Heart left ventricle (tissue), 16 donors: ENCODE measurements around the gene RIN3. TPM values are rescaled to one million over a fixed set of nuclear protein-coding genes. Genes with fewer than 3 reads are reported as not detected.
A peak's percentile ranks its signal among the peaks of the same experiment; 100 is the strongest.

ENCODE experiments used
- ATAC-seq, 4 donors: fragments of 200-7000 bp; cut with Tn5 transposase; one replicate each; pipeline ENCODE4 v1.9.1; 2020 to 2022; ENCODE audit warnings: moderate library complexity in 4 of 4, mild to moderate bottlenecking in 3 of 4, moderate number of reproducible peaks in 1 of 4
- DNase-seq, 5 donors: peaks; one replicate each; pipeline ENCODE4 v3.0.0-alpha.2; 2020
- H3K27ac ChIP-seq, 12 donors: fragments of 200-600 bp; sonication (generic) in 4 of 12; one replicate each; pipeline versions ENCODE4 v1.5.0 to v1.8.0; 2016 to 2022; ENCODE audit warnings: mild to moderate bottlenecking in 2 of 12
- H3K27me3 ChIP-seq, 9 donors: fragments of 200-600 bp; sonication (generic) in 2 of 9; one replicate each; pipeline versions ENCODE4 v1.5.1 to v1.8.0; 2016 to 2022; ENCODE audit warnings: mild to moderate bottlenecking in 3 of 9
- H3K36me3 ChIP-seq, 9 donors: fragments of 200-600 bp; sonication (generic) in 2 of 9; one replicate each; pipeline versions ENCODE4 v1.5.0 to v1.8.0; 2018 to 2022; ENCODE audit warnings: mild to moderate bottlenecking in 2 of 9
- H3K4me1 ChIP-seq, 12 donors: fragments of 200-600 bp; sonication (generic) in 4 of 12; one replicate each; pipeline versions ENCODE4 v1.5.0 to v1.8.0; 2016 to 2022; ENCODE audit warnings: mild to moderate bottlenecking in 3 of 12
- H3K4me3 ChIP-seq, 12 donors: fragments of 200-600 bp; sonication (generic) in 4 of 12; one replicate each; pipeline versions ENCODE4 v1.5.0 to v1.8.0; 2017 to 2022; ENCODE audit warnings: mild to moderate bottlenecking in 9 of 12, moderate library complexity in 4 of 12
- H3K9me3 ChIP-seq, 12 donors: fragments of 200-600 bp; sonication (generic) in 4 of 12; one replicate each; pipeline versions ENCODE4 v1.5.0 to v1.8.0; 2016 to 2022; ENCODE audit warnings: mild to moderate bottlenecking in 1 of 12
- CTCF ChIP-seq, 12 donors: fragments of 200-600 bp; sonication (generic) in 4 of 12; IDR thresholded peaks; one replicate each; pipeline versions ENCODE4 v1.5.0 to v1.8.0; 2018 to 2022; ENCODE audit warnings: antibody characterized with exemption in 12 of 12, mild to moderate bottlenecking in 5 of 12
- POLR2A ChIP-seq, 2 donors: fragments of 450-650 bp; IDR thresholded peaks; one replicate each; pipeline ENCODE4 v1.6.1; 2017; ENCODE audit warnings: antibody characterized with exemption in 2 of 2, mild to moderate bottlenecking in 2 of 2, moderate library complexity in 2 of 2
- WGBS, 4 donors: extraction: QIAGEN DNeasy Blood & Tissue Kit in 2 of 4; methylation state at CpG; one replicate each; pipeline versions ENCODE4 v1.1.5 to v1.1.7; 2013 to 2018; 5-methylcytosine and 5-hydroxymethylcytosine counted together
- intact Hi-C, 10 donors: fragments of 100-400 bp; cut with DNase I; formaldehyde crosslinking; loops; one replicate each; pipeline versions ENCODE4 v1.11.1 to v1.14.2; 2022
- polyA plus RNA-seq, 2 donors: library from polyadenylated mRNA; stranded (reverse); fragments of 200-250 nt; gene quantifications; one replicate each; pipeline ENCODE4 v1.2.3, GENCODE V29; 2013
- total RNA-seq, 9 donors: library from RNA; depleted of rRNA in 2 of 9; stranded (reverse); fragments of >200 nt in 2 of 9; fragmentation: NEBNext Ultra II Directional in 3 of 9; extraction: Animal tissue kit (Norgen Biotek cat#: 25700) in 3 of 9; gene quantifications; one replicate each; pipeline versions ENCODE4 v1.1.0 to v1.2.4, GENCODE V29; 2016 to 2023
- donor health status: ischemic (EF 13 %, LVEDD 7.1; RV severe dilation, severe dysfunction).
- donor health status: healthy with polysubstance abuse.
- donor health status: DM: no; HTN: yes; CAD: no.
- donor health status: DM: no; HTN: no; CAD: no.
- donor health status: ischemic (EF 25% LVEDD 6.9; RV normal size, moderate dysfunction).
- donor health status: ischemic (EF 25% LVEDD 5.7; RV mildly dilated, moderate dysfunction).
- donor health status: healthy.
- donor health status: DM: yes; HTN: yes; CAD: no.
- donor health status: ischemic (EF 35%, LVEDD 5.7; RV mildly dilated, moderate dysfunction).
- donor health status: nonischemic (EF 11% LVEDD 7.7; RV severe dilation, severe dysfunction).
- donor health status: DM: yes; HTN: yes; CAD: no.
- donor health status: PGD.
- donor health status: ischemic (EF 29% LVEDD 5.4; RV normal size, mild dysfunction).
- donor health status: nonischemic (EF 23%, LVEDD 6.1; RV moderate dilation, normal function).

Gene RIN3
- total and polyA plus RNA-seq, 11 donors: 8.6 to 37.0 (median 12.7) TPM

DNA sequence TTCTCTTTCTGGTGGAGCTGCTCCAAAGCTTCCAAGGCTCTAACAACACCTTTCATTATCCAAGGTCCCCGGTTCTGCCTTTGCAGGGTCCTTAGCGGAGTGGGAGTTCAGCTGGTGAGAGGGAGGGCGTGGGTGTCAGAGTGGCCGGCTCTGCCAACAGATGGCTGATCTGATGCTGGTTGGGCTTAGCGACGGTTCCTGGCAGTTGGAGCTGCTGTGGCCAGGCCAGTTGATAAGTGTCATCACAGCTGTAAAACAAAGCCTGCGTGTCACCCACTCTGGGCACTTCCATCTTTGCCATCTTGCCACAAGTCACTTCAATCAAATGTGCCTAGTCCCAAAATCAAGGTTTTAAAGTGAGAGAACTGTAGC, 36.3 kb downstream of the RIN3 start:
- Histone ChIP-seq H3K4me3 (peak overlapping the region in 3 of 12 donors; percentile 4 to 39 (median 27)), H3K27ac (peak overlapping the region; percentile 57 to 95 (median 81)), H3K9me3 (no peaks in the 10 kb centered on the region), H3K4me1 (peaks cover 0 to 63% (median 27%) of the 10 kb centered on the region in 12 donors), H3K27me3 (no peaks in the 10 kb centered on the region), H3K36me3 (no peaks in the 10 kb centered on the region)
- WGBS, 4 donors: 8 to 20% (median 15%) methylated on average over 5 to 7 of the region's 7 CpGs
- intact Hi-C loops: loop anchor here in 5 of 10 donors (2.0 to 10.0 kb wide), 2 partner anchors 91 to 95 kb away; no protein-coding TSS in a partner anchor
- peak; percentile 43 to 82 (median 68) for ATAC-seq
- no peak for TF ChIP-seq POLR2A (IDR thresholded peaks at IDR 0.05)
- peak; percentile 35 to 75 (median 68) for DNase-seq

- intact Hi-C loops: loop anchor here in 1 of 10 donors (10.0 kb wide), 1 partner anchor 96 kb away; no protein-coding TSS in a partner anchor
- ATAC-seq (no peak), DNase-seq (no peak)
- H3K36me3 ChIP-seq: peaks cover 0 to 8% (median 5%) of the 10 kb centered on the region in 9 donors
- WGBS, 4 donors: 87 to 92% (median 88%) methylated on average over 13 of the region's 13 CpGs
- no peaks in the 10 kb centered on the region for H3K9me3 ChIP-seq
- H3K4me3 ChIP-seq: no peak overlapping the region
- H3K27ac ChIP-seq: peak overlapping the region in 2 of 12 donors; percentile 9 to 88
- no peaks in the 10 kb centered on the region for H3K27me3 ChIP-seq
- TF ChIP-seq CTCF (IDR thresholded peaks at IDR 0.05): no peak
- no peak for TF ChIP-seq POLR2A (IDR thresholded peaks at IDR 0.05)
- H3K4me1 ChIP-seq: peaks cover 0 to 76% (median 27%) of the 10 kb centered on the region in 12 donors
Measured at GRCh38 chr14:92551044-92551841, 37.7 kb downstream of the RIN3 start.

GRCh38 chr14:92552066-92552465, 38.5 kb downstream of the RIN3 start:
- no peaks in the 10 kb centered on the region for H3K9me3 ChIP-seq
- peaks cover 0 to 76% (median 27%) of the 10 kb centered on the region in 12 donors for H3K4me1 ChIP-seq
- intact Hi-C loops: loop anchor here in 1 of 10 donors (10.0 kb wide), 1 partner anchor 97 kb away; no protein-coding TSS in a partner anchor
- WGBS, 4 donors: 72 to 86% (median 77%) methylated on average over 4 of the region's 4 CpGs
- H3K36me3 ChIP-seq: peaks cover 0 to 14% (median 13%) of the 10 kb centered on the region in 9 donors
- DNase-seq (no peak), ATAC-seq (no peak)
- no peaks in the 10 kb centered on the region for H3K27me3 ChIP-seq
- H3K4me3 ChIP-seq: no peak overlapping the region
- H3K27ac ChIP-seq: peak overlapping the region in 1 of 12 donors; percentile 9
- TF ChIP-seq CTCF (IDR thresholded peaks at IDR 0.05) (no peak), POLR2A (IDR thresholded peaks at IDR 0.05) (no peak)

DNA sequence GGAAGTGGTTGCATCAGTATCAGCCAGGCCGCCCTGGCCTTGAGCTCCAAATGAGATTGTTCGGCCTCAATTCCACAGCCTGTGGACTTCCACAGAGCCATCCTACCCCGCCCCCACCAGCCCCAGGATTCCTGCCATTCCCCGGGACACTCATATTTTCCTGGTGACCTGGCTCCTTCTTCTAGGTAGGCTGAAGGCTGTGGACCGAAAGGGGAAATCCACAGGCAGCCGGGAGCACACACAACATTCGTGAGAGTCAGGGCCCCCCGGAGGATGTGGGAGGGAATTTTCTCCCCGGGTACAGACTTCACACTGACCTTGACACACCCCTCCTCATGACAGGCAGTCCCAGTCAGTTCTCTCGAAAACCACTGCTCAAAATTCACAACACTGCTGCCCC, 39.9 kb downstream of the RIN3 start:
- Histone ChIP-seq H3K36me3 (peaks cover 0 to 27% (median 23%) of the 10 kb centered on the region in 9 donors), H3K27me3 (no peaks in the 10 kb centered on the region), H3K9me3 (no peaks in the 10 kb centered on the region), H3K27ac (peak overlapping the region in 3 of 12 donors; percentile 1 to 14 (median 11)), H3K4me3 (no peak overlapping the region), H3K4me1 (peaks cover 0 to 76% (median 27%) of the 10 kb centered on the region in 12 donors)
- intact Hi-C loops: loop anchor here in 1 of 10 donors (10.0 kb wide), 1 partner anchor 99 kb away; no protein-coding TSS in a partner anchor
- ATAC-seq (peak in 1 of 4 donors; percentile 44), DNase-seq (peak in 1 of 5 donors; percentile 16)
- no peak for TF ChIP-seq POLR2A (IDR thresholded peaks at IDR 0.05)
- peak in 1 of 12 donors; percentile 9 for TF ChIP-seq CTCF (IDR thresholded peaks at IDR 0.05)
- 39 to 53% (median 48%) methylated on average over 10 of the region's 10 CpGs for WGBS, 4 donors
